Subcutaneous preadipocyte (primary cell): ENCODE data around the gene TUNAR. TPM values are rescaled to one million over a fixed set of nuclear protein-coding genes. Genes with fewer than 3 reads are reported as not detected.

ENCODE experiments used
- total RNA-seq: library from RNA; depleted of rRNA; stranded (reverse); fragments of >200 nt; gene quantifications from 2 replicates; pipeline ENCODE4 v1.2.3, GENCODE V29; 2012

The TUNAR gene
- total RNA-seq, result under 0.01 TPM in 1 of 2 replicates, not detected in the other

DNA sequence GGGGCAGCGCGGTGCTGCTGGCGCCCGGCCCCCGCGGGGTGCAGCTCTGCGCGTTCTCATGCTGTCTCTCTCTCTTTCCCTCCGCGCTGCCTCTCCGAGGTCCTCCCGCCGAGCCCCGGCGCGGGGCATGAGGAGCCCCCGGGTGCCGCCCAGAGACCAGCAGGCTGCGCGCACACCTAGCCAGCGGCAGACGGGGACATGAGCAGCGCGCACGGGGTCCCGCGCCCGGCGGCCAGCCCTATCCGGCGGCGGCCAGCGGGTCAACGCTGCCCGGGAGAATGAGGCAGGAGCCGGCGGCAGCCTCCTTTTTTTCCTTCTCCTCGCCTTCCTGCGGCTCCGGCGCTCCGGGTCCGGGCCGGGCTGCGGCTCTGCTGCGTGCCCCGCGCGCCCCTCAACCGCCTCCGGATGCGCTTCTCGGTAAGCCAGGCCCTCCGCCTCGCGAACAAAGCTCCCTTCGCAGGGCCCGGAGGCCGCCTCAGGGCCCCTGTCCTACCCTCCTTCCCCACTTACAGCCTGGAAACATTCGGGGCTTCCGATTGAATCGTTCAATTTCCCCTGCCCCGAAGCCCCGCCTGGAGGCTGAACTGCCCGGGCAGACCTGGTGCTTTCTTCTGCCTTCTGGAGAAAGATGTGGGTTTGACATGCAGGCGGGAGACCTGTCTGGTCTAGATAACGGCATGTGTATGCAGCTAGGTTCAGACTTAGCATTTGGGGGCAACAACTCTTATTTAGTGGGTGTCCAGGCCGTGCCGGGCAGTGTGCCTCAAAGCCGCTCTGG is at the start of gene TUNAR:
Gene TUNAR, plus strand, starts transcription at position 72 of the 778 bp plus-strand sequence.

Other genes starting within 250 kb of the TUNAR start
- gene TCL1B, start 190.4 kb upstream of the TUNAR start, total RNA-seq, result not detected in 2 replicates
- gene TCL1A, start 162.7 kb upstream of the TUNAR start, total RNA-seq, result not detected in 2 replicates
- 15.8 and 20.9 TPM in 2 replicates for gene C14orf132, start 162.5 kb downstream of the TUNAR start, total RNA-seq